NCI-H510A treated with DMSO at 0.1 percent for 48 hours (cell line): ENCODE data around the gene BPIFB2.
"Not testable (repeated sequence)": the region's sequence is repeated elsewhere in the genome, so short reads cannot be mapped to it uniquely, and the experiment has no call there.

Experiments used
- DNase-seq: peaks from one replicate; lab custom pipeline; 2025; lab: John Stamatoyannopoulos, UW

BPIFB2 gene

GRCh38 chr20:32970115-32970972 is 37.2 kb upstream of the BPIFB2 start:
- no peak for DNase-seq

GRCh38 chr20:32970973-32971300 is 36.6 kb upstream of the BPIFB2 start:
- DNase-seq, result no peak

- no peak for DNase-seq
These were observed 35.8 kb upstream of the BPIFB2 start for GRCh38 chr20:32971703-32972161.

- DNase-seq, result no peak
These were observed 35.1 kb upstream of the BPIFB2 start for GRCh38 chr20:32972181-32973076.

GRCh38 chr20:32973077-32973717 is 34.3 kb upstream of the BPIFB2 start:
- no peak for DNase-seq

GRCh38 chr20:32974204-32975064 is 33.1 kb upstream of the BPIFB2 start:
- DNase-seq, result not testable (repeated sequence)

GRCh38 chr20:32975121-32975520 is 32.4 kb upstream of the BPIFB2 start:
- not testable (repeated sequence) for DNase-seq

GRCh38 chr20:32975698-32976674 is 31.5 kb upstream of the BPIFB2 start:
- no peak for DNase-seq

- no peak for DNase-seq
These were observed 30.8 kb upstream of the BPIFB2 start for GRCh38 chr20:32976746-32977145.

GRCh38 chr20:32977281-32978008 is 30.1 kb upstream of the BPIFB2 start:
- DNase-seq, result no peak

GRCh38 chr20:32978009-32978335 is 29.5 kb upstream of the BPIFB2 start:
- no peak for DNase-seq

GRCh38 chr20:32979201-32979998 is 28.1 kb upstream of the BPIFB2 start:
- no peak for DNase-seq

- DNase-seq, result no peak
These were observed 27.2 kb upstream of the BPIFB2 start for GRCh38 chr20:32980131-32980941.

- no peak for DNase-seq
These were observed 26.5 kb upstream of the BPIFB2 start for GRCh38 chr20:32980990-32981389.

GRCh38 chr20:32982617-32983458 is 24.7 kb upstream of the BPIFB2 start:
- DNase-seq, result peak; percentile 14

GRCh38 chr20:32983459-32984112 is 23.9 kb upstream of the BPIFB2 start:
- no peak for DNase-seq

GRCh38 chr20:32984196-32984595 is 23.3 kb upstream of the BPIFB2 start:
- DNase-seq, result peak; percentile 4
